ENCODE measurements around the gene USP46. TPM values are rescaled to one million over a fixed set of nuclear protein-coding genes. Genes with fewer than 3 reads are reported as not detected.

USP46 gene
- 21.2 TPM for polyA plus RNA-seq (2013, experiment 1 of 2)
- 19.2 TPM for polyA plus RNA-seq (2013, experiment 2 of 2)

- peak within 1 kb of the TSS; percentile 86 for H3K27ac ChIP-seq (ENCODE audit: low read depth, low read length, severe bottlenecking)
- peaks cover 5% of the 10 kb centered on the region for H3K9me3 ChIP-seq (ENCODE audit: control insufficient read depth, low read length)
- peak within 1 kb of the TSS; percentile 79 for H3K4me3 ChIP-seq (ENCODE audit: extremely low read depth, insufficient read depth, low read length, poor library complexity, severe bottlenecking)
- whole genome bisulfite sequencing, 2 experiments (ENCODE audit: insufficient coverage in 2 of 2), result 0% methylated on average over 63 of the region's 94 CpGs
- H3K36me3 ChIP-seq (ENCODE audit: control insufficient read depth, insufficient read depth, low read length), result peaks cover 21% of the 10 kb centered on the region
- no peaks in the 10 kb centered on the region for H3K4me1 ChIP-seq (ENCODE audit: control insufficient read depth, insufficient read depth, low read length, poor library complexity, severe bottlenecking)
Observed at GRCh38 chr4:52659001-52659721, at the start of gene USP46. Gene USP46, minus strand, starts transcription at chr4:52659301. Its CDS starts 151 bp downstream, at chr4:52659150.

- Histone ChIP-seq H3K4me1 (ENCODE audit: control insufficient read depth, insufficient read depth, low read length, poor library complexity, severe bottlenecking) (no peaks in the 10 kb centered on the region), H3K9me3 (ENCODE audit: control insufficient read depth, low read length) (no peaks in the 10 kb centered on the region), H3K27ac (ENCODE audit: low read depth, low read length, severe bottlenecking) (no peak overlapping the region), H3K4me3 (ENCODE audit: extremely low read depth, insufficient read depth, low read length, poor library complexity, severe bottlenecking) (no peak overlapping the region), H3K36me3 (ENCODE audit: control insufficient read depth, insufficient read depth, low read length) (no peaks in the 10 kb centered on the region)
- 94% methylated on average over 2 of the region's 3 CpGs; no CpG with 5 or more reads in 1 of the 2 experiments for WGBS, 2 experiments (ENCODE audit: insufficient coverage in 2 of 2)
Observed at GRCh38 chr4:52704661-52705060, 45.6 kb upstream of the USP46 start.

- Histone ChIP-seq H3K4me3 (ENCODE audit: extremely low read depth, insufficient read depth, low read length, poor library complexity, severe bottlenecking) (no peak overlapping the region), H3K4me1 (ENCODE audit: control insufficient read depth, insufficient read depth, low read length, poor library complexity, severe bottlenecking) (no peaks in the 10 kb centered on the region), H3K27ac (ENCODE audit: low read depth, low read length, severe bottlenecking) (no peak overlapping the region), H3K9me3 (ENCODE audit: control insufficient read depth, low read length) (no peaks in the 10 kb centered on the region), H3K36me3 (ENCODE audit: control insufficient read depth, insufficient read depth, low read length) (no peaks in the 10 kb centered on the region)
- 100% methylated on average over 1 of the region's 1 CpG; no CpG with 5 or more reads in 1 of the 2 experiments for WGBS, 2 experiments (ENCODE audit: insufficient coverage in 2 of 2)
Observed at GRCh38 chr4:52704133-52704532, 45.0 kb upstream of the USP46 start.

- no peaks in the 10 kb centered on the region for H3K4me1 ChIP-seq (ENCODE audit: control insufficient read depth, insufficient read depth, low read length, poor library complexity, severe bottlenecking)
- no peak overlapping the region for H3K4me3 ChIP-seq (ENCODE audit: extremely low read depth, insufficient read depth, low read length, poor library complexity, severe bottlenecking)
- no peaks in the 10 kb centered on the region for H3K36me3 ChIP-seq (ENCODE audit: control insufficient read depth, insufficient read depth, low read length)
- no peak overlapping the region for H3K27ac ChIP-seq (ENCODE audit: low read depth, low read length, severe bottlenecking)
- no peaks in the 10 kb centered on the region for H3K9me3 ChIP-seq (ENCODE audit: control insufficient read depth, low read length)
- 100% methylated on average over 2 of the region's 3 CpGs for WGBS, 2 experiments (ENCODE audit: insufficient coverage in 2 of 2)
Observed at GRCh38 chr4:52701207-52701606, 42.1 kb upstream of the USP46 start.

- no peaks in the 10 kb centered on the region for H3K4me1 ChIP-seq (ENCODE audit: control insufficient read depth, insufficient read depth, low read length, poor library complexity, severe bottlenecking)
- H3K4me3 ChIP-seq (ENCODE audit: extremely low read depth, insufficient read depth, low read length, poor library complexity, severe bottlenecking), result no peak overlapping the region
- WGBS, 2 experiments (ENCODE audit: insufficient coverage in 2 of 2), result 81 to 83% methylated on average over 1 to 2 of the region's 2 CpGs
- no peak overlapping the region for H3K27ac ChIP-seq (ENCODE audit: low read depth, low read length, severe bottlenecking)
- H3K9me3 ChIP-seq (ENCODE audit: control insufficient read depth, low read length), result no peaks in the 10 kb centered on the region
- H3K36me3 ChIP-seq (ENCODE audit: control insufficient read depth, insufficient read depth, low read length), result no peaks in the 10 kb centered on the region
Observed at GRCh38 chr4:52694936-52695335, 35.8 kb upstream of the USP46 start.

- H3K36me3 ChIP-seq (ENCODE audit: control insufficient read depth, insufficient read depth, low read length), result no peaks in the 10 kb centered on the region
- no peaks in the 10 kb centered on the region for H3K9me3 ChIP-seq (ENCODE audit: control insufficient read depth, low read length)
- H3K27ac ChIP-seq (ENCODE audit: low read depth, low read length, severe bottlenecking), result no peak overlapping the region
- H3K4me3 ChIP-seq (ENCODE audit: extremely low read depth, insufficient read depth, low read length, poor library complexity, severe bottlenecking), result no peak overlapping the region
- no peaks in the 10 kb centered on the region for H3K4me1 ChIP-seq (ENCODE audit: control insufficient read depth, insufficient read depth, low read length, poor library complexity, severe bottlenecking)
Observed at GRCh38 chr4:52693492-52693891, 34.4 kb upstream of the USP46 start.

GRCh38 chr4:52689096-52689495 lies 30.0 kb upstream of the USP46 start:
- H3K4me3 ChIP-seq (ENCODE audit: extremely low read depth, insufficient read depth, low read length, poor library complexity, severe bottlenecking), result no peak overlapping the region
- H3K36me3 ChIP-seq (ENCODE audit: control insufficient read depth, insufficient read depth, low read length), result no peaks in the 10 kb centered on the region
- no peaks in the 10 kb centered on the region for H3K4me1 ChIP-seq (ENCODE audit: control insufficient read depth, insufficient read depth, low read length, poor library complexity, severe bottlenecking)
- no peaks in the 10 kb centered on the region for H3K9me3 ChIP-seq (ENCODE audit: control insufficient read depth, low read length)
- H3K27ac ChIP-seq (ENCODE audit: low read depth, low read length, severe bottlenecking), result no peak overlapping the region

- Histone ChIP-seq H3K4me3 (ENCODE audit: extremely low read depth, insufficient read depth, low read length, poor library complexity, severe bottlenecking) (no peak overlapping the region), H3K27ac (ENCODE audit: low read depth, low read length, severe bottlenecking) (no peak overlapping the region), H3K9me3 (ENCODE audit: control insufficient read depth, low read length) (no peaks in the 10 kb centered on the region), H3K36me3 (ENCODE audit: control insufficient read depth, insufficient read depth, low read length) (no peaks in the 10 kb centered on the region), H3K4me1 (ENCODE audit: control insufficient read depth, insufficient read depth, low read length, poor library complexity, severe bottlenecking) (no peaks in the 10 kb centered on the region)
- 83 to 95% methylated on average over 3 of the region's 3 CpGs for WGBS, 2 experiments (ENCODE audit: insufficient coverage in 2 of 2)
Observed at GRCh38 chr4:52687696-52688095, 28.6 kb upstream of the USP46 start.

- Histone ChIP-seq H3K4me3 (ENCODE audit: extremely low read depth, insufficient read depth, low read length, poor library complexity, severe bottlenecking) (no peak overlapping the region), H3K27ac (ENCODE audit: low read depth, low read length, severe bottlenecking) (no peak overlapping the region), H3K9me3 (ENCODE audit: control insufficient read depth, low read length) (no peaks in the 10 kb centered on the region), H3K4me1 (ENCODE audit: control insufficient read depth, insufficient read depth, low read length, poor library complexity, severe bottlenecking) (no peaks in the 10 kb centered on the region), H3K36me3 (ENCODE audit: control insufficient read depth, insufficient read depth, low read length) (no peaks in the 10 kb centered on the region)
- whole genome bisulfite sequencing, 2 experiments (ENCODE audit: insufficient coverage in 2 of 2), result 78 to 88% methylated on average over 2 of the region's 6 CpGs
Observed at GRCh38 chr4:52685316-52685715, 26.2 kb upstream of the USP46 start.

GRCh38 chr4:52684896-52685295 lies 25.8 kb upstream of the USP46 start:
- Histone ChIP-seq H3K9me3 (ENCODE audit: control insufficient read depth, low read length) (no peaks in the 10 kb centered on the region), H3K4me3 (ENCODE audit: extremely low read depth, insufficient read depth, low read length, poor library complexity, severe bottlenecking) (no peak overlapping the region), H3K27ac (ENCODE audit: low read depth, low read length, severe bottlenecking) (no peak overlapping the region), H3K4me1 (ENCODE audit: control insufficient read depth, insufficient read depth, low read length, poor library complexity, severe bottlenecking) (no peaks in the 10 kb centered on the region), H3K36me3 (ENCODE audit: control insufficient read depth, insufficient read depth, low read length) (no peaks in the 10 kb centered on the region)
- WGBS, 2 experiments (ENCODE audit: insufficient coverage in 2 of 2), result no CpG with 5 or more reads among the region's 1 CpG

GRCh38 chr4:52680381-52680780 lies 21.3 kb upstream of the USP46 start:
- no peaks in the 10 kb centered on the region for H3K36me3 ChIP-seq (ENCODE audit: control insufficient read depth, insufficient read depth, low read length)
- no peaks in the 10 kb centered on the region for H3K4me1 ChIP-seq (ENCODE audit: control insufficient read depth, insufficient read depth, low read length, poor library complexity, severe bottlenecking)
- H3K9me3 ChIP-seq (ENCODE audit: control insufficient read depth, low read length), result no peaks in the 10 kb centered on the region
- WGBS, 2 experiments (ENCODE audit: insufficient coverage in 2 of 2), result no CpG with 5 or more reads among the region's 2 CpGs
- no peak overlapping the region for H3K27ac ChIP-seq (ENCODE audit: low read depth, low read length, severe bottlenecking)
- H3K4me3 ChIP-seq (ENCODE audit: extremely low read depth, insufficient read depth, low read length, poor library complexity, severe bottlenecking), result no peak overlapping the region

All from mesodermal cell (in vitro differentiated cells).